ENCODE data around the gene MIA2.
"Not testable (repeated sequence)": the region's sequence is repeated elsewhere in the genome, so short reads cannot be mapped to it uniquely, and the experiment has no call there.

The MIA2 gene

GRCh38 chr14:39233680-39234326 lies at the start of gene MIA2:
TSS of gene MIA2 (plus strand) at chr14:39233915. CDS start at chr14:39234115, 200 bp downstream.
- no peak for DNase-seq (ENCODE audit: low spot score)

- DNase-seq (ENCODE audit: low spot score): peak; percentile 16
Measured at GRCh38 chr14:39184628-39185255, 49.0 kb upstream of the MIA2 start.

- DNase-seq (ENCODE audit: low spot score): peak; percentile 15
Measured at GRCh38 chr14:39185256-39186049, 48.3 kb upstream of the MIA2 start.

- no peak for DNase-seq (ENCODE audit: low spot score)
Measured at GRCh38 chr14:39186941-39187525, 46.7 kb upstream of the MIA2 start.

GRCh38 chr14:39203659-39204606 lies 29.8 kb upstream of the MIA2 start:
- DNase-seq (ENCODE audit: low spot score): no peak

- DNase-seq (ENCODE audit: low spot score): not testable (repeated sequence)
Measured at GRCh38 chr14:39207430-39207829, 26.3 kb upstream of the MIA2 start.

- no peak for DNase-seq (ENCODE audit: low spot score)
Measured at GRCh38 chr14:39211109-39211741, 22.5 kb upstream of the MIA2 start.

- no peak for DNase-seq (ENCODE audit: low spot score)
Measured at GRCh38 chr14:39212034-39212433, 21.7 kb upstream of the MIA2 start.

- DNase-seq (ENCODE audit: low spot score): no peak
Measured at GRCh38 chr14:39212693-39213092, 21.0 kb upstream of the MIA2 start.

DNA sequence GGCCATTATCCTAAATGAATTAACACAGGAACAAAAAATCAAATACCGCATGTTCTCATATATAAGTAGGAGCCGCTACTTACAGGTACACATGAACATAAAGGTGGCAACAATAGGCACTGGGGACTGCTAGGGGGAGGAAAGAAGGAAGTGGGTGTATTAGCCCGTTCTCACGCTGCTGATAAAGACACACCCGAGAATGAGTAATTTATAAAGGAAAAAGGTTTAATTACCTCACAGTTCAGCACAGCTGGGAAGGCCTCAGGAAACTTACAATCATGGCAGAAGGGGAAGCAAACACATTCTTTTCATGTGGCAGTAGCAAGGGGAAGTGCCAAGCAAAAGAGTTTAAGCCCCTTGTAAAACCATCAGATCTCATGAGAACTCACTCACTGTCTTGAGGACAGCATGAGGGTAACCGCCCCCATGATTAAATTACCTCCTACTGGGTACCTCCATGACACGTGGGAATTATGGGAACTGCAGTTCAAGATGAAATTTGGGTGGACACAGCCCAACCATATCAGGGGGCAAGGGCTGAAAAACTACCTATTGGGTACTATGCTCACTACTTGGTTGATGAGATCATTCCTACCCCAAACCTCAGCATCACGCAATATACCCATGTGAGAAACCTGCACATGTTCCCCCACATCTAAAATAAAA lies 16.4 kb upstream of the MIA2 start:
- no peak for DNase-seq (ENCODE audit: low spot score)

DNA sequence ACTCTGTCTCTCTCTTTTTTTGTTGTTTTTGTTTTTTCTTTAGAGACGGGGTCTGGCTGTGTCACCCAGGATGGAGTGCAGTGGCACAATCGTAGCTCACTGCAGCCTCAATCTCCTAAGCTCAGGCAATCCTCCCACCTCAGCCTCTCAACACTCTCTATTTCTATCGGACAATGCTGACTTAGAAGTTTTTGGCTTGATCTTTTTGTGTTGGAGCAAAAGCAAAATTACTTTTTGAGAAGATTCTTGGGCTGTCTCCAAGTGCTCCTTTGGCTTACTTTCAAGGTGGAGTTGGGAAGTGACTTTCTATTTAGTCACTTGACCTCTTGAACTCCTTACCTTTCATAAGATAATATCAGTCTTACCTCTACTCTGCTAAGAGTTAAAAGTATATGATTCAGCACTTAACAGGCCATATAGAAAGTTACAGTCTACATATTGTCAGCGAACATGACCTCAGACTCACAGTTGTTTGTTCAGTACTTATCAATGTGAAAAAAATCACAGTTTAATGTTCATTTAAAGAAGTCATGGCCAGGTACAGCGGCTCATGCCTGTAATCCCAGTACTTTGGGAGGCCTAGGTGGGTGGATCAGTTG lies 15.4 kb upstream of the MIA2 start:
- no peak for DNase-seq (ENCODE audit: low spot score)

- no peak for DNase-seq (ENCODE audit: low spot score)
Measured at GRCh38 chr14:39219075-39219499, 14.6 kb upstream of the MIA2 start.

GRCh38 chr14:39220473-39220872 lies 13.2 kb upstream of the MIA2 start:
- DNase-seq (ENCODE audit: low spot score): not testable (repeated sequence)

DNA sequence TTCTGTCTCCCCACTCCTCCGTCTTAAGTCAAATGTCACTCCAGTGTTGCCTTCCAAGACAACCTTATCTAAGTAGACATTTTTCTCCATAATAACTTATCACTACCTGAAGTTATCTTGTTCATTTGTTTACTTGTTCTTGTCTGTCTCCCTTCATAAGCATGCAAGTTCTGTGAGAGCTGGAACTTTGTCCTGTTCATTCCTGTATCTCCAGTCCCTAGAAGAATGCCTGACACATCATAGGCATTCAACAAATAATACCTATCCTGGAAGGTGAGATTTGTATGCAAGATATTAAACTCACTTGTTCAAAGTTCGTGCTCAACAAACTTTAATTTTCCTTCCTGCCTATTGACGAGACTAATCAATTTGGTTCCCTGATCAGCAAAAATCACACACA lies 5.7 kb upstream of the MIA2 start:
- DNase-seq (ENCODE audit: low spot score): no peak

DNA sequence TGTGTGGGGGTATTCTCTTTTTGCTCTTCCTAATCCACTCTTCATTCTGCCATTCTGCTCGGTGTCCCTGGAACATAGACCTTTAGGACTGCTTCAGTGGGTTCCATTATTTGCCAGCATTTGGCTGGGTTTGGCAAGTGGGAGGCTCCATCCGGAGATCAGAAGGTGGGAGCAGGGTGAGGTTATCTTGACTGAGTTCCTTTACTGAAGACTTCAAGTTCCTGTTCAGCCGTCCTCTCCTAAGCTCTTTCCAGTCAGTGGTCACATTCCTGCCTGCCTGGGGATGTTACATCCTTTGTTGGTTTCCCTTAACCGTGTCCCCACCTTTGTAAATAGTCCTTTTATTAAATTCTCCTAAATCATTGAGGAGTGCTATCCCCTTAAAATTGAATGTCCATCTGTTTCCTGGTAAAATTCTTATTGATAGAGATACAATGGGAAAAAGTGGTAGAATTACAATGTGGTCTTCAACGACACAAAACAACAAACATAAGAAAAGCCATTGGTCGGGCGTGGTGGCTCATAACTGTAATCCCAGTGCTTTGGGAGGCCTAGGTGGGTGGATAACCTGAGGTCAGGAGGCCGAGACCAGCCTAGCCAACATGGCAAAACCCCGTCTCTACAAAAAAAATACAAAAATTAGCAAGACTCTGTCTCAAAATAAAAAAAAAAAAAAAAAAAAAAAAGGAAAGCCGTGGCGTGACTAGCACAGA lies 5.0 kb upstream of the MIA2 start:
- DNase-seq (ENCODE audit: low spot score): no peak

- no peak for DNase-seq (ENCODE audit: low spot score)
Measured at GRCh38 chr14:39229222-39229543, 4.5 kb upstream of the MIA2 start.

GRCh38 chr14:39229601-39230110 lies 4.1 kb upstream of the MIA2 start:
- DNase-seq (ENCODE audit: low spot score): no peak

DNA sequence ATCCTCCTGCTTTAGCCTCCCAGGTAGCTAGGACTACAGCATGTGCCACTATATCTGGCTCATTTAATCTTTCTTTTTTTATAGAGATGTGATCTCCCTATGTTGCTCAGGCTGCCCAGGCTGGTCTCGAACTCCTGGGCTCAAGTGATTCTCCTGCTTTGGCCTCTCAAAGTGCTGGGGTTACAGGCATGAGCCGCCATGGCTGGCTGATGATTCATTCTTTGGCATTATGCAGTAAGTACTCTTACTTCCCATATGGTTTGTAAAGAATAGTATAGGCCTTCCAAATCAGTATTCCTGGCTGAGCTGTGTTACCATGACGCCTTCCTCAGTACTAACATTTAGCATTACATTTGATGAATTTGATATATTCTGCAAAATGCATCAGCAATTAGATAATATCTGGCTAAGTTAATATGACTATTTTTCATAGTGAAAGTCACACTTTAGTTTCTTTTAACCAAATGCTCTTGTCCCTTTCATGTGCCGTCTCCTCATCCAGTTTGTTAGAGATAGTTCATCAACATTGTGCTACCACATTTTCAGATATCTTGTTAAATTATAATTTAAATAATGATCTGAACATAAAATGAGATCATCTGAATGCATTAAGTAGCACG lies 3.2 kb upstream of the MIA2 start:
- no peak for DNase-seq (ENCODE audit: low spot score)

Measured in cerebellar cortex (tissue), 1 donor.